ENCODE data around the gene C11orf21. TPM values are rescaled to one million over a fixed set of nuclear protein-coding genes. Genes with fewer than 3 reads are reported as not detected.

Gene C11orf21
- total and polyA plus RNA-seq, 9 of the 15 experiments (the other 6 are each of a cell fraction or from before 2014, with no cell fraction given), result 0.10 to 2.6 (median 2.0) TPM

DNA sequence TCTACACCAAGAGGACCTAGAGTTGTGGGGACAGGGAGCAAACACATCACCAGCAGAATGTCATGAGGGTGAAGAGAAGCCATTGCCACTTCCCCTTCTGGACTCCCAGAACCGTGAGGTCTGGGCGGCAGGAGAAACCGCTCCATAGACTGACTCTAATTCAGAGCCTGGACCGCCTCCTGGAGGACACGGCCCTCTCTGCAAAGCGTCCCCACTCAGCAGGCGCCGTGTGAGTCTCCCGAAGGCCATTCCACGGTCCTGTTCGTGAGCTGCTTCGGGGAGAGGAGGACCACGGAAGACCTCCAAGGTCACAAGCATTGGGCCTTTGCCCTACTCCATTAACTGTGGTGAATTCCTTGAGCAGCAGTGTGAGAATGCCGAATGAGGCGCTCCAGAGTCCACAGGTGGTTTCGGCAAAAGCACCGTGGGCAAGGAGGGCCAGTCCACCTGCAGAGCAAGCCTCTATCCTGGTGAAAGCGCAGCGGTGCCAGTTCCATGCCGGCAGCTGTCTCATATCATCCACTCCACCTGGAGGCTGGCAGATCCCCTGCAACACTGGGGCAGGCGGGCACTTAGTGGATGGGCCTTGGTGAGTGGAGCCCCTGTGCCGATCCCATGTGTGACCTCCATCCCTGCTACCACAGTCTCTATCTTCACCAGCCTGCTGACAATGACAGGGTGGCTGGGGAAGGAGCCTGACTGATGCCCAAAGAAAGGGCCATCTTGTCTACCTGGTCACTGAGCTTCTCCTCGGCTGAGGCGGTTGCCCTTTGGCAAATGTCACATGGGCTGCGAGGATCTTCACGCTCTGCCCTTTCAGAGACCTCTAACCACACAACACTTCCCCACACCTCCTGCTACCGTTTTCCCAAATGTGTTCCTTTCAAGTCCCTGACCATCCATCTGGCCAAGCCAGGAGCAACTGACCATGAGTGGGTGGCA is 7.5 kb downstream of the C11orf21 start (continued):
- no peak for TF ChIP-seq POU5F1 (IDR thresholded peaks at IDR 0.05; ENCODE audit: borderline replicate concordance, low read depth, low read length, partially characterized antibody)
- TF ChIP-seq, protein P1, sequence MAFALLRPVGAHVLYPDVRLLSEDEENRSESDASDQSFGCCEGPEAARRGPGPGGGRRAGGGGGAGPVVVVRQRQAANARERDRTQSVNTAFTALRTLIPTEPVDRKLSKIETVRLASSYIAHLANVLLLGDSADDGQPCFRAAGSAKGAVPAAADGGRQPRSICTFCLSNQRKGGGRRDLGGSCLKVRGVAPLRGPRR (CRISPR knock-in tag; IDR thresholded peaks at IDR 0.05), result no peak
- TF ChIP-seq SRF (CRISPR knock-in tag; IDR thresholded peaks at IDR 0.05), result peak in 1 of 2 experiments; percentile 76; a peak in 1 of 4 replicates
- 0 out of 4 replicates have a peak, but pooled peaks of 1 of the 2 experiments have one; percentile 31 for TF ChIP-seq RCOR1 (IDR thresholded peaks at IDR 0.05; ENCODE audit: borderline replicate concordance in 1 of 2, low read depth in 2 of 2, low read length in 2 of 2)
- peak in 1 of 2 experiments; percentile 20; a peak in 1 of 4 replicates for TF ChIP-seq MAZ (CRISPR knock-in tag; conservative IDR thresholded peaks at IDR 0.05 in 1 of 2, IDR thresholded peaks at IDR 0.05 in 1 of 2)
- TF ChIP-seq, protein P2, sequence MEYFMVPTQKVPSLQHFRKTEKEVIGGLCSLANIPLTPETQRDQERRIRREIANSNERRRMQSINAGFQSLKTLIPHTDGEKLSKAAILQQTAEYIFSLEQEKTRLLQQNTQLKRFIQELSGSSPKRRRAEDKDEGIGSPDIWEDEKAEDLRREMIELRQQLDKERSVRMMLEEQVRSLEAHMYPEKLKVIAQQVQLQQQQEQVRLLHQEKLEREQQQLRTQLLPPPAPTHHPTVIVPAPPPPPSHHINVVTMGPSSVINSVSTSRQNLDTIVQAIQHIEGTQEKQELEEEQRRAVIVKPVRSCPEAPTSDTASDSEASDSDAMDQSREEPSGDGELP (CRISPR knock-in tag; IDR thresholded peaks at IDR 0.05; ENCODE audit: borderline replicate concordance), result peak; percentile 28; the same call in 1 of the 2 replicates
- no peak for TF ChIP-seq ARID1B (IDR thresholded peaks at IDR 0.05)
- TF ChIP-seq NFIC (IDR thresholded peaks at IDR 0.05), result no peak
- TF ChIP-seq BHLHE40 (IDR thresholded peaks at IDR 0.05; ENCODE audit: low read length), result 0 out of 2 replicates have a peak, but pooled peaks have one; percentile 15
- TF ChIP-seq ZNF134 (CRISPR knock-in tag; conservative IDR thresholded peaks at IDR 0.05), result peak; percentile 83
- no peak for TF ChIP-seq ZNF77 (CRISPR knock-in tag; IDR thresholded peaks at IDR 0.05)
- peak; percentile 47; the same call in 1 of the 2 replicates for TF ChIP-seq SMC3 (conservative IDR thresholded peaks at IDR 0.05; ENCODE audit: insufficient read depth, low read depth, low read length)
- TF ChIP-seq CBX1 (IDR thresholded peaks at IDR 0.05; ENCODE audit: low read depth), result 0 out of 2 replicates have a peak, but pooled peaks have one; percentile 21

Data from K562 (cell line).